ENCODE data around the gene DTNBP1. TPM values are rescaled to one million over a fixed set of nuclear protein-coding genes. Genes with fewer than 3 reads are reported as not detected.

DTNBP1 gene
- total RNA-seq, 2 donors from 2014 or later: 6.3 to 25.0 TPM

DNA sequence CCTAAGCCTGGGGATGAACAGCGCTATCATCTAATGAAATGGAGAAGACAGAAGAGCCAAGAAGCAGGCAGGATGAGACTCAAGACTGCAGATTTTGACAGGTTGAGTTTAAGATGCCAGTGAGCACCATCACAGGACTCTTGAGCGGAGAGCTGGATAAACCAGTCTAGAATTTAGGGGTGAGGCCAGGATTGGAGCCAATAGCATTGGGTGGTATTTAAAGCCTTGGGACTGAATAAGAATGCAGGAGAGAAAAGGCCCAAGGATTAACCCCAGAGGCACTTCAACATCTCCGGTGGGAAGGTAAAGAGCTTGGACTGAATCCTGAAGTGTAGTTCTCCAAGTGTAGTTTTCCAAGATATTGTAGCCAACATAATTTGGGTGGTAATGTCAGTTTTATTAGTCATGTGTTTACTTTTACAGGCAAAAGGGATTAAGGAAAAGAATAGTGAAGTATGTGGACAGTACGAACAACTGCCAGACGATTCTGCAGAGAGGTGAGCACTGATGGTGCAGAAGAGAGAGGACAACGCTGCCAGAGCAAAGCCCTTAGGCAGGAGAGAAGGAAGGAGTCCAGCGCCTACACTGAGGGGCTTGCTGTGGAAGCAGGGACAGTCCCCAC is 85.2 kb downstream of the DTNBP1 start:
- no peaks in the 10 kb centered on the region for H3K4me1 ChIP-seq
- H3K27me3 ChIP-seq: no peaks in the 10 kb centered on the region
- H3K9me3 ChIP-seq: no peaks in the 10 kb centered on the region
- no peak overlapping the region for H3K27ac ChIP-seq
- H3K36me3 ChIP-seq: no peaks in the 10 kb centered on the region
- DNase-seq (ENCODE audit: low spot score): no peak
- TF ChIP-seq, protein P1, sequence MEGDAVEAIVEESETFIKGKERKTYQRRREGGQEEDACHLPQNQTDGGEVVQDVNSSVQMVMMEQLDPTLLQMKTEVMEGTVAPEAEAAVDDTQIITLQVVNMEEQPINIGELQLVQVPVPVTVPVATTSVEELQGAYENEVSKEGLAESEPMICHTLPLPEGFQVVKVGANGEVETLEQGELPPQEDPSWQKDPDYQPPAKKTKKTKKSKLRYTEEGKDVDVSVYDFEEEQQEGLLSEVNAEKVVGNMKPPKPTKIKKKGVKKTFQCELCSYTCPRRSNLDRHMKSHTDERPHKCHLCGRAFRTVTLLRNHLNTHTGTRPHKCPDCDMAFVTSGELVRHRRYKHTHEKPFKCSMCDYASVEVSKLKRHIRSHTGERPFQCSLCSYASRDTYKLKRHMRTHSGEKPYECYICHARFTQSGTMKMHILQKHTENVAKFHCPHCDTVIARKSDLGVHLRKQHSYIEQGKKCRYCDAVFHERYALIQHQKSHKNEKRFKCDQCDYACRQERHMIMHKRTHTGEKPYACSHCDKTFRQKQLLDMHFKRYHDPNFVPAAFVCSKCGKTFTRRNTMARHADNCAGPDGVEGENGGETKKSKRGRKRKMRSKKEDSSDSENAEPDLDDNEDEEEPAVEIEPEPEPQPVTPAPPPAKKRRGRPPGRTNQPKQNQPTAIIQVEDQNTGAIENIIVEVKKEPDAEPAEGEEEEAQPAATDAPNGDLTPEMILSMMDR (IDR thresholded peaks at IDR 0.05): no peak
- no peak overlapping the region for H3K4me3 ChIP-seq

DNA sequence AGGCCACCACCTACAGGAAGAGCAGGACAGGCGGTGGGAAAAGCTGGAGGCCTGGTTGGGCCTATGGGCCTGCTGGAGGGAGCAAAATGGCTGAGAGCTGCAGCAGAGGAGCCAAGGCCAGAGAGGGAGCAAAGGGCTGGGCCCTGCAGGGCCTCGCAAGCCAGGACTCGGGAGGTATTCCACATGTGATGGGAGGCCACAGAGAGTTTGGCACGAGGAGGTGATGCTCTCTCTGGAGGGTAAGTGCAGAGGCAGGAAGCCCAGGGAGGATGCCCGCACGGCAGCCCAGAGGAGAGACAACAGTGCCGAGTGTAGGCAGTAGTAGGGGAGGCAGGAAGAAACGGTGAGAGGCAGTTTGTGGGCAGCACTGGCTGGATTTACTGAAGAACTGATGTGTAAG is 85.7 kb downstream of the DTNBP1 start:
- Histone ChIP-seq H3K36me3 (no peaks in the 10 kb centered on the region), H3K9me3 (no peaks in the 10 kb centered on the region), H3K4me1 (no peaks in the 10 kb centered on the region), H3K4me3 (no peak overlapping the region), H3K27ac (no peak overlapping the region), H3K27me3 (no peaks in the 10 kb centered on the region)
- TF ChIP-seq, protein P1 (IDR thresholded peaks at IDR 0.05): no peak
- DNase-seq (ENCODE audit: low spot score): no peak

DNA sequence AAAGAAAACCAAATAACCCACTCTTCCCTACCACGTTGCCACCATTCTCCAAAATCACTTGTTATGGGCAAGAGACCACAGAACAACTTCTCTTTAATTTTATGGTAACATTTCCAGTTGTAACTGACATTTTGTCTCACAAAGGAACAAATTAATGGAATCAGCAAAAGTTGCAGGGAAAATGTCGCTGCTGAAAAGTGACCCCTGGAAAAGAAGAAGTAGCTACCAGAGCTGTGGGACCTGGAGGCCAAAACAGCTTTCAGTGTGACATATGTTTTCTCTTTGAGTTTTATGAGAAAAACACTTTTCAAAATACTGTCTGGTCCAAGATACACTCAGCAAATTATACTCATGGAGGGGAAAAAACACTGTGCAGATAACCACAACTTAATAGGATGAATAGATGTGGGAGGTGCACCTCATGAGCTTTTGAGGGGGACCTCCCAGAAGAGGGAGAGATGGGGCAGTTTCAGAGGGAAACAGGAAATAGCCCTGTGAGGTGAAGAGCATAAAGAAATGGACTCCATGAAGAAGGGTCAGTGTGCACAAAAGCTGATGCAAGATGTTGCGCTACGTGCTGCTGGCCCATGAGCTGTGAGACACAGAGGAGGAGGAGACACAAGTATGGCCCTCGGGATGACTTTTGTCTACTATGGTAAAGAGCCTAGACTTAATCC is 87.3 kb downstream of the DTNBP1 start:
- Histone ChIP-seq H3K27ac (no peak overlapping the region), H3K36me3 (no peaks in the 10 kb centered on the region), H3K4me3 (no peak overlapping the region), H3K9me3 (no peaks in the 10 kb centered on the region), H3K27me3 (no peaks in the 10 kb centered on the region), H3K4me1 (no peaks in the 10 kb centered on the region)
- TF ChIP-seq, protein P1 (IDR thresholded peaks at IDR 0.05): no peak
- no peak for DNase-seq (ENCODE audit: low spot score)

DNA sequence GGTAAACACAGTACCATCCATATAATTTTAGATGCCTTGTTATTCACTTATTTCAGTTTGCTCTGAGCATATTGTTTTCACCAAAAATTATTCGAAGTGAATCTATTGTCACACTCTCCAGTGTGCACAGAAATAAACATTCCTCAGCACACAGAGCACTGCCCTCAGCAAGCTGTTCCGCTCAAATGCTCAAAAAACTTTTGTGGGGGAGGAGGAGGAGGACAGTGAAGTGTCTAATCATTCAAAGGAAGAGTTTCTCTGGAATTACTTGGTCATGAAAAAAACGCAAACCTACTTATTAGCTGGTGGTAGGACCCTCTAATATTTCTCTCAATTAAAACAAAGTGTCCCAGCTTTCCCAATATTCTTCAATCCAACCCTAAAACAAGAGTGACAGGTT is 88.3 kb downstream of the DTNBP1 start:
- TF ChIP-seq, protein P1 (IDR thresholded peaks at IDR 0.05): no peak
- no peak for DNase-seq (ENCODE audit: low spot score)
- H3K27me3 ChIP-seq: no peaks in the 10 kb centered on the region
- H3K4me1 ChIP-seq: peaks cover 0 to 3% of the 10 kb centered on the region in 2 donors
- H3K9me3 ChIP-seq: no peaks in the 10 kb centered on the region
- no peak overlapping the region for H3K4me3 ChIP-seq
- H3K36me3 ChIP-seq: no peaks in the 10 kb centered on the region
- H3K27ac ChIP-seq: no peak overlapping the region

DNA sequence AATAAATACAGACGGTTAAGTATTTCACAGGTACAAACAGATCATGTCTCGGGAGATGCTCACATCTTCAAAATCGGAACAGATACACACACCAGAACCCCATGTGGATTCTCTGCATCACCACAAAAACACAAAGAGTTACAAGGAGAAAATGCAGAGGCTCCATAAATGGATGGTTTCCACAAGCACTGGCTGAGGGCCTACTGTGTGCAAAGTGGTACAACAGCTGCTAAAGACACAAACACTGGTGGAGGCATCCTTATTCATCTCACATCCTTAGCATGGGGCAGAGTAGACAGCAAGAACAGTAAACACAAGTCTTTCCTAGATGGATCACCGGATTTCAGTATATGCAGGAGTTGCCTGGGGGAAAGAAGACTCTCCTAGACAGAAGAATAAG is 88.8 kb downstream of the DTNBP1 start:
- Histone ChIP-seq H3K4me3 (no peak overlapping the region), H3K4me1 (peaks cover 0 to 8% of the 10 kb centered on the region in 2 donors), H3K36me3 (no peaks in the 10 kb centered on the region), H3K9me3 (no peaks in the 10 kb centered on the region), H3K27me3 (no peaks in the 10 kb centered on the region), H3K27ac (no peak overlapping the region)
- no peak for DNase-seq (ENCODE audit: low spot score)
- TF ChIP-seq, protein P1 (IDR thresholded peaks at IDR 0.05): no peak
